Loucy (cell line): ENCODE measurements around the gene HIC1.

Experiments used
- EZH2phosphoT487 ChIP-seq: fragments of 200-600 bp; IDR thresholded peaks from 2 replicates; pipeline ENCODE4 v1.6.1; 2018; ENCODE audit warnings: antibody characterized with exemption, mild to moderate bottlenecking, moderate library complexity, borderline replicate concordance
- TF ChIP-seq, protein P1 (sequence below): fragments of 200-600 bp; sonication (generic); conservative IDR thresholded peaks from 2 replicates; pipeline ENCODE4 v1.5.1; 2014; ENCODE audit warnings: mild to moderate bottlenecking, antibody characterized with exemption, low read length

DNA sequence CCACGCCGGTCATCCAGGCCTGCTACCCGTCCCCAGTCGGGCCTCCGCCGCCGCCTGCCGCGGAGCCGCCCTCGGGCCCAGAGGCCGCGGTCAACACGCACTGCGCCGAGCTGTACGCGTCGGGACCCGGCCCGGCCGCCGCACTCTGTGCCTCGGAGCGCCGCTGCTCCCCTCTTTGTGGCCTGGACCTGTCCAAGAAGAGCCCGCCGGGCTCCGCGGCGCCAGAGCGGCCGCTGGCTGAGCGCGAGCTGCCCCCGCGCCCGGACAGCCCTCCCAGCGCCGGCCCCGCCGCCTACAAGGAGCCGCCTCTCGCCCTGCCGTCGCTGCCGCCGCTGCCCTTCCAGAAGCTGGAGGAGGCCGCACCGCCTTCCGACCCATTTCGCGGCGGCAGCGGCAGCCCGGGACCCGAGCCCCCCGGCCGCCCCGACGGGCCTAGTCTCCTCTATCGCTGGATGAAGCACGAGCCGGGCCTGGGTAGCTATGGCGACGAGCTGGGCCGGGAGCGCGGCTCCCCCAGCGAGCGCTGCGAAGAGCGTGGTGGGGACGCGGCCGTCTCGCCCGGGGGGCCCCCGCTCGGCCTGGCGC is 2.4 kb downstream of the HIC1 start:
- TF ChIP-seq, protein P1, sequence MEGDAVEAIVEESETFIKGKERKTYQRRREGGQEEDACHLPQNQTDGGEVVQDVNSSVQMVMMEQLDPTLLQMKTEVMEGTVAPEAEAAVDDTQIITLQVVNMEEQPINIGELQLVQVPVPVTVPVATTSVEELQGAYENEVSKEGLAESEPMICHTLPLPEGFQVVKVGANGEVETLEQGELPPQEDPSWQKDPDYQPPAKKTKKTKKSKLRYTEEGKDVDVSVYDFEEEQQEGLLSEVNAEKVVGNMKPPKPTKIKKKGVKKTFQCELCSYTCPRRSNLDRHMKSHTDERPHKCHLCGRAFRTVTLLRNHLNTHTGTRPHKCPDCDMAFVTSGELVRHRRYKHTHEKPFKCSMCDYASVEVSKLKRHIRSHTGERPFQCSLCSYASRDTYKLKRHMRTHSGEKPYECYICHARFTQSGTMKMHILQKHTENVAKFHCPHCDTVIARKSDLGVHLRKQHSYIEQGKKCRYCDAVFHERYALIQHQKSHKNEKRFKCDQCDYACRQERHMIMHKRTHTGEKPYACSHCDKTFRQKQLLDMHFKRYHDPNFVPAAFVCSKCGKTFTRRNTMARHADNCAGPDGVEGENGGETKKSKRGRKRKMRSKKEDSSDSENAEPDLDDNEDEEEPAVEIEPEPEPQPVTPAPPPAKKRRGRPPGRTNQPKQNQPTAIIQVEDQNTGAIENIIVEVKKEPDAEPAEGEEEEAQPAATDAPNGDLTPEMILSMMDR, result no peak
- TF ChIP-seq EZH2phosphoT487, result no peak
